Neural progenitor cell (in vitro differentiated cells): Measurements from ENCODE around the gene ZNF264.

Experiments
- EZH2 ChIP-seq: fragments of 200-600 bp; sonication (generic); IDR thresholded peaks from 2 replicates; pipeline ENCODE4 v1.6.1; 2017; ENCODE audit warnings: antibody characterized with exemption, mild to moderate bottlenecking, moderate library complexity
- TF ChIP-seq, protein P1 (sequence below): fragments of 200-600 bp; sonication (generic); IDR thresholded peaks from 2 replicates; pipeline ENCODE4 v1.5.1; 2017; ENCODE audit warnings: antibody characterized with exemption, mild to moderate bottlenecking

DNA sequence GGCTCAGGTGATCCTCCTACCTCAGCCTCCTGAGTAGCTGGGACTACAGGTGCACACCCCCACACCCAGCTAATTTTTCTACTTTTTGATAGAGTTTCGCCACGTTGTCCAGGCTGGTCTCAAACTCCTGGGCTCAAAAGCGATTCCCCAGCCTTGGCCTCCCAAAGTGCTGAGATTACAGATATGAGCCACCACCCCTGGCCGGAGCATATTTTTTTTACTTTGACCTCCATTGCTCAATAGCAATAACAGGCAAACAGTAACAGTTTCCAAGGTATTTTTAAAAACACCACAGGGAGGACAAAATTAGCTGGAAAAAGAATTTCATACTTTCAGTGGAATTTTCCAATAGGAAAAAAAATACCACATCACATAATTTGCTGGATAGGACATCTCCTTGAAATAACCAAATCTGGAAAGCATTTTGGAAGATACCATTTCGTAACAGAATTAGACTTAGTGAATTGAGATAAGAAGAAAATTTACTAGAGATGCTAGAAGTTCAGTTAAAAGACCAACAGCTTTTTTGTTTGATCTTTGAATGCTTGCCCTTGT lies 29.2 kb upstream of the ZNF264 start:
- TF ChIP-seq, protein P1, sequence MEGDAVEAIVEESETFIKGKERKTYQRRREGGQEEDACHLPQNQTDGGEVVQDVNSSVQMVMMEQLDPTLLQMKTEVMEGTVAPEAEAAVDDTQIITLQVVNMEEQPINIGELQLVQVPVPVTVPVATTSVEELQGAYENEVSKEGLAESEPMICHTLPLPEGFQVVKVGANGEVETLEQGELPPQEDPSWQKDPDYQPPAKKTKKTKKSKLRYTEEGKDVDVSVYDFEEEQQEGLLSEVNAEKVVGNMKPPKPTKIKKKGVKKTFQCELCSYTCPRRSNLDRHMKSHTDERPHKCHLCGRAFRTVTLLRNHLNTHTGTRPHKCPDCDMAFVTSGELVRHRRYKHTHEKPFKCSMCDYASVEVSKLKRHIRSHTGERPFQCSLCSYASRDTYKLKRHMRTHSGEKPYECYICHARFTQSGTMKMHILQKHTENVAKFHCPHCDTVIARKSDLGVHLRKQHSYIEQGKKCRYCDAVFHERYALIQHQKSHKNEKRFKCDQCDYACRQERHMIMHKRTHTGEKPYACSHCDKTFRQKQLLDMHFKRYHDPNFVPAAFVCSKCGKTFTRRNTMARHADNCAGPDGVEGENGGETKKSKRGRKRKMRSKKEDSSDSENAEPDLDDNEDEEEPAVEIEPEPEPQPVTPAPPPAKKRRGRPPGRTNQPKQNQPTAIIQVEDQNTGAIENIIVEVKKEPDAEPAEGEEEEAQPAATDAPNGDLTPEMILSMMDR, result no peak
- TF ChIP-seq EZH2, result no peak
